Astrocyte (in vitro differentiated cells and primary cell): ENCODE measurements around the gene KCTD12. TPM values are rescaled to one million over a fixed set of nuclear protein-coding genes. Genes with fewer than 3 reads are reported as not detected.

Experiments used
- DNase-seq: peaks from one replicate; pipeline ENCODE4 v3.0.0-alpha.2; 2010; ENCODE audit warnings: low read depth
- FAIRE-seq: peaks from 2 replicates; lab custom pipeline; 2011; peaks lifted over from hg19 to GRCh38; lab: Jason Lieb, UNC
- H2AFZ ChIP-seq: 2 replicates; pipeline ENCODE4 v1.6.0; 2012; ENCODE audit warnings: low read depth, low read length, inconsistent platforms
- H3K27ac ChIP-seq: 2 replicates; pipeline ENCODE4 v1.5.1; 2011; ENCODE audit warnings: low read depth, low read length, inconsistent platforms
- H3K27me3 ChIP-seq: 2 replicates; pipeline ENCODE4 v1.6.0; 2011; ENCODE audit warnings: low read length, inconsistent platforms; ENCODE audit not compliant: insufficient read depth
- H3K36me3 ChIP-seq: 2 replicates; pipeline ENCODE4 v1.5.1; 2011; ENCODE audit warnings: low read length, inconsistent platforms; ENCODE audit not compliant: insufficient read depth
- H3K4me1 ChIP-seq: 2 replicates; pipeline ENCODE4 v1.5.1; 2011; ENCODE audit warnings: low read length, inconsistent platforms; ENCODE audit not compliant: insufficient read depth
- H3K4me2 ChIP-seq: 2 replicates; pipeline ENCODE4 v1.6.0; 2012; ENCODE audit warnings: low read length, inconsistent platforms
- H3K4me3 ChIP-seq: 2 replicates; pipeline ENCODE4 v1.5.1; 2011; ENCODE audit warnings: low read depth, mild to moderate bottlenecking, low read length, inconsistent platforms; ENCODE audit not compliant: insufficient read depth
- H3K79me2 ChIP-seq: 2 replicates; pipeline ENCODE4 v1.6.0; 2012; ENCODE audit warnings: mild to moderate bottlenecking, low read length, inconsistent platforms; ENCODE audit not compliant: insufficient read depth
- H3K9ac ChIP-seq: 2 replicates; pipeline ENCODE4 v1.6.0; 2012; ENCODE audit warnings: mild to moderate bottlenecking, low read length, inconsistent platforms
- H3K9me3 ChIP-seq: 2 replicates; pipeline ENCODE4 v1.5.1; 2012; ENCODE audit warnings: low read depth, mild to moderate bottlenecking, low read length, inconsistent platforms; ENCODE audit not compliant: insufficient read depth
- H4K20me1 ChIP-seq: 2 replicates; pipeline ENCODE4 v1.6.0; 2012; ENCODE audit warnings: low read length, inconsistent platforms; ENCODE audit not compliant: insufficient read depth
- H3K27ac Mint-ChIP-seq: one replicate; pipeline ENCODE4 v1.8.0; 2021; ENCODE audit warnings: mild to moderate bottlenecking, mixed read lengths; ENCODE audit not compliant: unreplicated experiment
- H3K27me3 Mint-ChIP-seq: one replicate; pipeline ENCODE4 v1.8.0; 2021; ENCODE audit warnings: low read depth, mixed read lengths; ENCODE audit not compliant: unreplicated experiment
- H3K36me3 Mint-ChIP-seq: one replicate; pipeline ENCODE4 v1.8.0; 2021; ENCODE audit warnings: low read depth, mixed read lengths; ENCODE audit not compliant: unreplicated experiment
- H3K4me1 Mint-ChIP-seq: one replicate; pipeline ENCODE4 v1.8.0; 2021; ENCODE audit warnings: low read depth, mixed read lengths; ENCODE audit not compliant: unreplicated experiment
- H3K4me3 Mint-ChIP-seq: one replicate; pipeline ENCODE4 v1.8.0; 2021; ENCODE audit warnings: mild to moderate bottlenecking, moderate library complexity, mixed read lengths; ENCODE audit not compliant: unreplicated experiment
- H3K9me3 Mint-ChIP-seq: one replicate; pipeline ENCODE4 v1.8.0; 2021; ENCODE audit warnings: mild to moderate bottlenecking, mixed read lengths; ENCODE audit not compliant: unreplicated experiment
- EZH2 ChIP-seq: IDR thresholded peaks from 2 replicates; pipeline ENCODE4 v1.6.1; 2012; ENCODE audit warnings: mild to moderate bottlenecking, low read length, inconsistent platforms; ENCODE audit not compliant: insufficient read depth
- total RNA-seq: library from RNA; stranded (reverse); gene quantifications from 2 replicates; pipeline ENCODE4 v1.2.1, GENCODE V29; 2021
- TF ChIP-seq, protein P1 (sequence below): IDR thresholded peaks from 2 replicates; pipeline ENCODE4 v1.5.1; 2011; ENCODE audit warnings: low read depth, mild to moderate bottlenecking, inconsistent platforms, low read length, moderate library complexity; ENCODE audit not compliant: insufficient read depth

KCTD12 gene
- total RNA-seq, 1 donor from 2014 or later, result 13.7 TPM

DNA sequence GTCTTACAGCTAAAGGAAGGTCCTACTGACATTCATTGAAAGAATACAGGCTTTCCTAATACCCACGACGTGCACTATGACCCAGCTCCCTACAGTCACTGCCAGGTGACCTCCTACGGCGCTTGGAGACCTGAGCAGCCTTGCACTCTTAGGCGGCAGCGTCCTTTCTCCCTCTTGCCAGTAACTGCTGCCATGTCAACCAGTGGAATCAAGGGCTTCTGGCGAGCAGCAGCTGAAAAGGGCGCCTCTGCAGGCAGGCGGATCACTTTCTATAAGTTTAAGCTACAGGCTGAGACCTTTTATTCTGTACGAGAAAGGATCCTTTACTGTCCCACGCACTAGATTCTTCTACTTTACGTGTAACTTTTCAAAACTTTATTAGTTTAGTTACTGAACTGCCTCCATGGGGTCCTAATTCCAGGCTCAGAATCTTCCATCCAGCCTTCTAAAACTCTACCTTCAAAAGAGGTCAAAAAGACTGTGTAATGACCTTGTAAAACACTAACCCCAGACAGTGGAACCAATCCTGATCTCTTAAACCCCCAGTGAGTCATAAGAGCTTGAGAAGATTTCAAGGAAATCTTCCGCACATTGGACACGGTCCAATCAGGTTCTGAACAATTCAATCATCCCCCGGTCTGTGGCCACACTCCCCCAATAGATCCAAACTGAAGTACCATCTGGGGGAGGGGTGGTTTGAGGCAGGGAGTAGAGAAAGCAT, 1.9 kb downstream of the KCTD12 start:
- peak overlapping the region; percentile 55 for H3K27ac Mint-ChIP-seq
- H3K27ac ChIP-seq, result no peak overlapping the region

GRCh38 chr13:76883236-76883635, 3.0 kb downstream of the KCTD12 start:
- H2AFZ ChIP-seq, result no peak overlapping the region
- H3K9ac ChIP-seq, result no peak overlapping the region
- H3K4me3 Mint-ChIP-seq, result no peak overlapping the region
- H3K27me3 Mint-ChIP-seq, result peaks cover 7% of the 10 kb centered on the region
- H3K9me3 ChIP-seq, result no peaks in the 10 kb centered on the region
- no peak overlapping the region for H3K27ac ChIP-seq
- no peak for TF ChIP-seq EZH2
- TF ChIP-seq, protein P1, sequence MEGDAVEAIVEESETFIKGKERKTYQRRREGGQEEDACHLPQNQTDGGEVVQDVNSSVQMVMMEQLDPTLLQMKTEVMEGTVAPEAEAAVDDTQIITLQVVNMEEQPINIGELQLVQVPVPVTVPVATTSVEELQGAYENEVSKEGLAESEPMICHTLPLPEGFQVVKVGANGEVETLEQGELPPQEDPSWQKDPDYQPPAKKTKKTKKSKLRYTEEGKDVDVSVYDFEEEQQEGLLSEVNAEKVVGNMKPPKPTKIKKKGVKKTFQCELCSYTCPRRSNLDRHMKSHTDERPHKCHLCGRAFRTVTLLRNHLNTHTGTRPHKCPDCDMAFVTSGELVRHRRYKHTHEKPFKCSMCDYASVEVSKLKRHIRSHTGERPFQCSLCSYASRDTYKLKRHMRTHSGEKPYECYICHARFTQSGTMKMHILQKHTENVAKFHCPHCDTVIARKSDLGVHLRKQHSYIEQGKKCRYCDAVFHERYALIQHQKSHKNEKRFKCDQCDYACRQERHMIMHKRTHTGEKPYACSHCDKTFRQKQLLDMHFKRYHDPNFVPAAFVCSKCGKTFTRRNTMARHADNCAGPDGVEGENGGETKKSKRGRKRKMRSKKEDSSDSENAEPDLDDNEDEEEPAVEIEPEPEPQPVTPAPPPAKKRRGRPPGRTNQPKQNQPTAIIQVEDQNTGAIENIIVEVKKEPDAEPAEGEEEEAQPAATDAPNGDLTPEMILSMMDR, result no peak
- peaks cover 15% of the 10 kb centered on the region for H3K4me1 Mint-ChIP-seq
- FAIRE-seq, result no peak
- H4K20me1 ChIP-seq, result no peaks in the 10 kb centered on the region
- no peak overlapping the region for H3K4me3 ChIP-seq
- no peaks in the 10 kb centered on the region for H3K36me3 ChIP-seq
- H3K79me2 ChIP-seq, result no peaks in the 10 kb centered on the region
- H3K9me3 Mint-ChIP-seq, result no peaks in the 10 kb centered on the region
- H3K27ac Mint-ChIP-seq, result no peak overlapping the region
- no peaks in the 10 kb centered on the region for H3K36me3 Mint-ChIP-seq
- no peak for DNase-seq
- peaks cover 17% of the 10 kb centered on the region for H3K4me1 ChIP-seq
- no peak overlapping the region for H3K4me2 ChIP-seq
- H3K27me3 ChIP-seq, result peaks cover 3% of the 10 kb centered on the region

More for the DNA sequence above, 1.9 kb downstream of the KCTD12 start:
- FAIRE-seq (no peak), DNase-seq (peak; percentile 19)
- TF ChIP-seq EZH2, result no peak
- TF ChIP-seq, protein P1, result peak; percentile 8
- peak overlapping the region; percentile 88 for H3K4me2 ChIP-seq
- no peak overlapping the region for H2AFZ ChIP-seq
- H3K79me2 ChIP-seq, result no peaks in the 10 kb centered on the region
- H3K27me3 ChIP-seq, result peaks cover 3% of the 10 kb centered on the region
- Mint-ChIP-seq H3K4me1 (peaks cover 16% of the 10 kb centered on the region), H3K36me3 (no peaks in the 10 kb centered on the region), H3K27me3 (peaks cover 12% of the 10 kb centered on the region), H3K9me3 (peaks cover 4% of the 10 kb centered on the region), H3K4me3 (peak overlapping the region; percentile 84)
- H3K4me3 ChIP-seq, result peak overlapping the region; percentile 60
- no peaks in the 10 kb centered on the region for H3K9me3 ChIP-seq
- no peaks in the 10 kb centered on the region for H3K36me3 ChIP-seq
- peaks cover 17% of the 10 kb centered on the region for H3K4me1 ChIP-seq
- H4K20me1 ChIP-seq, result no peaks in the 10 kb centered on the region
- peak overlapping the region; percentile 56 for H3K9ac ChIP-seq

- Mint-ChIP-seq H3K4me3 (no peak overlapping the region), H3K36me3 (no peaks in the 10 kb centered on the region), H3K4me1 (peaks cover 15% of the 10 kb centered on the region), H3K27ac (no peak overlapping the region), H3K27me3 (peaks cover 10% of the 10 kb centered on the region), H3K9me3 (peaks cover 3% of the 10 kb centered on the region)
- H4K20me1 ChIP-seq, result no peaks in the 10 kb centered on the region
- no peaks in the 10 kb centered on the region for H3K9me3 ChIP-seq
- H2AFZ ChIP-seq, result no peak overlapping the region
- no peak for TF ChIP-seq EZH2
- TF ChIP-seq, protein P1, result no peak
- peak; percentile 23 for DNase-seq
- no peak for FAIRE-seq
- no peak overlapping the region for H3K9ac ChIP-seq
- no peaks in the 10 kb centered on the region for H3K79me2 ChIP-seq
- H3K4me2 ChIP-seq, result no peak overlapping the region
- H3K4me1 ChIP-seq, result peaks cover 16% of the 10 kb centered on the region
- H3K4me3 ChIP-seq, result no peak overlapping the region
- no peaks in the 10 kb centered on the region for H3K27me3 ChIP-seq
- no peaks in the 10 kb centered on the region for H3K36me3 ChIP-seq
- H3K27ac ChIP-seq, result no peak overlapping the region
These were observed 3.8 kb downstream of the KCTD12 start for GRCh38 chr13:76882431-76882830.
